ENCODE data around the gene TBCE. TPM values are rescaled to one million over a fixed set of nuclear protein-coding genes. Genes with fewer than 3 reads are reported as not detected.
A peak's percentile ranks its signal among the peaks of the same experiment; 100 is the strongest.
"Not testable (repeated sequence)": the region's sequence is repeated elsewhere in the genome, so short reads cannot be mapped to it uniquely, and the experiment has no call there.

TBCE gene
- total RNA-seq, 2 experiments from 2014 or later, result 22.3 to 25.0 TPM

- DNase-seq, result no peak
- Mint-ChIP-seq H3K27me3 (no peaks in the 10 kb centered on the region), H3K36me3 (ENCODE audit: low read depth) (no peaks in the 10 kb centered on the region), H3K9me3 (no peaks in the 10 kb centered on the region), H3K4me3 (no peak overlapping the region), H3K4me1 (no peaks in the 10 kb centered on the region), H3K27ac (no peak overlapping the region)
- ChIA-PET CTCF (no interaction called here), POLR2A (no interaction called here)
Observed at GRCh38 chr1:235358899-235359298, 8.3 kb upstream of the TBCE start.

- H3K27me3 Mint-ChIP-seq; CTCF ChIA-PET; H3K27ac Mint-ChIP-seq; H3K4me3 Mint-ChIP-seq; POLR2A ChIA-PET; H3K9me3 Mint-ChIP-seq; DNase-seq; H3K36me3 Mint-ChIP-seq (ENCODE audit: low read depth): not testable (repeated sequence)
- peaks cover 28% of the 10 kb centered on the region for H3K4me1 Mint-ChIP-seq
Observed at GRCh38 chr1:235364189-235364588, 3.0 kb upstream of the TBCE start.

GRCh38 chr1:235366286-235366685, 941 bp upstream of the TBCE start:
- H3K36me3 Mint-ChIP-seq (ENCODE audit: low read depth), result peaks cover 12% of the 10 kb centered on the region
- no peak overlapping the region for H3K27ac Mint-ChIP-seq
- ChIA-PET POLR2A (interaction anchor here (1.2 to 1.7 kb wide), 2 partner anchors 36 to 39 kb away, joined by 4 read pairs; no protein-coding TSS in a partner anchor), CTCF (interaction anchor here (0.6 kb wide), 1 partner anchor 94 kb away, joined by 3 read pairs; no protein-coding TSS in a partner anchor)
- no peaks in the 10 kb centered on the region for H3K9me3 Mint-ChIP-seq
- no peaks in the 10 kb centered on the region for H3K27me3 Mint-ChIP-seq
- H3K4me3 Mint-ChIP-seq, result peak overlapping the region; percentile 98
- peak; percentile 18 for DNase-seq
- H3K4me1 Mint-ChIP-seq, result peaks cover 33% of the 10 kb centered on the region

GRCh38 chr1:235368428-235368827, 1.2 kb downstream of the TBCE start:
- no peak for DNase-seq
- Mint-ChIP-seq H3K4me1 (peaks cover 33% of the 10 kb centered on the region), H3K9me3 (no peaks in the 10 kb centered on the region), H3K4me3 (peak overlapping the region; percentile 98), H3K27ac (peak overlapping the region; percentile 26), H3K36me3 (ENCODE audit: low read depth) (peaks cover 12% of the 10 kb centered on the region), H3K27me3 (no peaks in the 10 kb centered on the region)
- ChIA-PET POLR2A (no interaction called here), CTCF (interaction anchor here (1.3 kb wide), 1 partner anchor 48 kb away, joined by 7 read pairs; no protein-coding TSS in a partner anchor)

- no peaks in the 10 kb centered on the region for H3K27me3 Mint-ChIP-seq
- peak overlapping the region; percentile 23 for H3K4me3 Mint-ChIP-seq
- H3K9me3 Mint-ChIP-seq, result no peaks in the 10 kb centered on the region
Observed at GRCh38 chr1:235369802-235370201, 2.6 kb downstream of the TBCE start.

GRCh38 chr1:235375919-235376605, 8.8 kb downstream of the TBCE start:
- CTCF ChIA-PET, result interaction anchor here (1.1 kb wide), 1 partner anchor 41 kb away, joined by 3 read pairs; no protein-coding TSS in a partner anchor
- Mint-ChIP-seq H3K4me3 (no peak overlapping the region), H3K27ac (no peak overlapping the region), H3K36me3 (ENCODE audit: low read depth) (peaks cover 18% of the 10 kb centered on the region), H3K4me1 (no peaks in the 10 kb centered on the region), H3K27me3 (no peaks in the 10 kb centered on the region), H3K9me3 (no peaks in the 10 kb centered on the region)
- no peak for DNase-seq
- POLR2A ChIA-PET, result no interaction called here

More at GRCh38 chr1:235369802-235370201, 2.6 kb downstream of the TBCE start:
- no peak for DNase-seq
- Mint-ChIP-seq H3K36me3 (ENCODE audit: low read depth) (peaks cover 12% of the 10 kb centered on the region), H3K27ac (no peak overlapping the region), H3K4me1 (peaks cover 33% of the 10 kb centered on the region)
- ChIA-PET POLR2A (no interaction called here), CTCF (no interaction called here)

- POLR2A ChIA-PET, H3K27ac Mint-ChIP-seq: not testable (repeated sequence)
- CTCF ChIA-PET, result interaction anchor here (1.1 kb wide), 1 partner anchor 39 kb away, joined by 4 read pairs; no protein-coding TSS in a partner anchor
Observed at GRCh38 chr1:235378134-235378735, 11.0 kb downstream of the TBCE start.

GRCh38 chr1:235381955-235382739, 14.9 kb downstream of the TBCE start:
- H3K9me3 Mint-ChIP-seq, DNase-seq, H3K4me3 Mint-ChIP-seq, H3K27me3 Mint-ChIP-seq, H3K27ac Mint-ChIP-seq, CTCF ChIA-PET, POLR2A ChIA-PET, H3K4me1 Mint-ChIP-seq: not testable (repeated sequence)
- peaks cover 33% of the 10 kb centered on the region for H3K36me3 Mint-ChIP-seq (ENCODE audit: low read depth)

More at GRCh38 chr1:235378134-235378735, 11.0 kb downstream of the TBCE start:
- H3K36me3 Mint-ChIP-seq (ENCODE audit: low read depth), result peaks cover 28% of the 10 kb centered on the region
- not testable (repeated sequence) for H3K9me3 Mint-ChIP-seq, H3K4me3 Mint-ChIP-seq, H3K4me1 Mint-ChIP-seq, DNase-seq, H3K27me3 Mint-ChIP-seq

- H3K36me3 Mint-ChIP-seq (ENCODE audit: low read depth), result peaks cover 33% of the 10 kb centered on the region
- H3K27me3 Mint-ChIP-seq, POLR2A ChIA-PET, H3K4me3 Mint-ChIP-seq, H3K9me3 Mint-ChIP-seq, CTCF ChIA-PET, H3K27ac Mint-ChIP-seq, H3K4me1 Mint-ChIP-seq, DNase-seq: not testable (repeated sequence)
Observed at GRCh38 chr1:235385633-235386032, 18.4 kb downstream of the TBCE start.

- no peak for DNase-seq
- no peak overlapping the region for H3K27ac Mint-ChIP-seq
- no peak overlapping the region for H3K4me3 Mint-ChIP-seq
- ChIA-PET CTCF (no interaction called here), POLR2A (no interaction called here)
- peaks cover 9% of the 10 kb centered on the region for H3K36me3 Mint-ChIP-seq (ENCODE audit: low read depth)
- no peaks in the 10 kb centered on the region for H3K27me3 Mint-ChIP-seq
- H3K9me3 Mint-ChIP-seq, result peaks cover 5% of the 10 kb centered on the region
- H3K4me1 Mint-ChIP-seq, result no peaks in the 10 kb centered on the region
Observed at GRCh38 chr1:235391874-235392273, 24.6 kb downstream of the TBCE start.

- H3K27me3 Mint-ChIP-seq, result no peaks in the 10 kb centered on the region
- ChIA-PET CTCF (no interaction called here), POLR2A (no interaction called here)
Observed at GRCh38 chr1:235397733-235398132, 30.5 kb downstream of the TBCE start.

GRCh38 chr1:235399661-235400060, 32.4 kb downstream of the TBCE start:
- Mint-ChIP-seq H3K27me3 (no peaks in the 10 kb centered on the region), H3K4me3 (no peak overlapping the region), H3K36me3 (ENCODE audit: low read depth) (peaks cover 11% of the 10 kb centered on the region), H3K27ac (no peak overlapping the region), H3K4me1 (no peaks in the 10 kb centered on the region), H3K9me3 (no peaks in the 10 kb centered on the region)
- ChIA-PET CTCF (interaction anchor here (1.1 kb wide), 1 partner anchor 9 kb away, joined by 4 read pairs; no protein-coding TSS in a partner anchor), POLR2A (no interaction called here)
- DNase-seq, result no peak

More at GRCh38 chr1:235397733-235398132, 30.5 kb downstream of the TBCE start:
- Mint-ChIP-seq H3K36me3 (ENCODE audit: low read depth) (peaks cover 9% of the 10 kb centered on the region), H3K4me1 (no peaks in the 10 kb centered on the region), H3K27ac (no peak overlapping the region), H3K9me3 (no peaks in the 10 kb centered on the region), H3K4me3 (no peak overlapping the region)
- DNase-seq, result no peak

GRCh38 chr1:235401251-235401650, 34.0 kb downstream of the TBCE start:
- POLR2A ChIA-PET, result no interaction called here
- H3K4me3 Mint-ChIP-seq, result no peak overlapping the region
- no peaks in the 10 kb centered on the region for H3K9me3 Mint-ChIP-seq
- H3K4me1 Mint-ChIP-seq, result no peaks in the 10 kb centered on the region
- no peak overlapping the region for H3K27ac Mint-ChIP-seq
- peaks cover 8% of the 10 kb centered on the region for H3K36me3 Mint-ChIP-seq (ENCODE audit: low read depth)
- no peaks in the 10 kb centered on the region for H3K27me3 Mint-ChIP-seq
- CTCF ChIA-PET, result no interaction called here
- DNase-seq, result no peak

All from activated CD4-positive, alpha-beta memory T cell treated with anti-CD3 and anti-CD28 coated beads, Interleukin-2, amount 10 ng/mL, durations not matched to agents 7 days and 5 days (primary cell).